GM19328 (cell line): Measurements from ENCODE around the gene FUS.
"Not testable (repeated sequence)": the region's sequence is repeated elsewhere in the genome, so short reads cannot be mapped to it uniquely, and the experiment has no call there.

Source experiments
- ATAC-seq: cut with Tn5 transposase; IDR thresholded peaks from one replicate; pipeline ENCODE4 v1.9.1; 2021; ENCODE audit warnings: mild to moderate bottlenecking, moderate library complexity; ENCODE audit not compliant: unreplicated experiment

FUS gene

GRCh38 chr16:31184888-31185287 is 4.9 kb downstream of the FUS start:
- ATAC-seq, result no peak

DNA sequence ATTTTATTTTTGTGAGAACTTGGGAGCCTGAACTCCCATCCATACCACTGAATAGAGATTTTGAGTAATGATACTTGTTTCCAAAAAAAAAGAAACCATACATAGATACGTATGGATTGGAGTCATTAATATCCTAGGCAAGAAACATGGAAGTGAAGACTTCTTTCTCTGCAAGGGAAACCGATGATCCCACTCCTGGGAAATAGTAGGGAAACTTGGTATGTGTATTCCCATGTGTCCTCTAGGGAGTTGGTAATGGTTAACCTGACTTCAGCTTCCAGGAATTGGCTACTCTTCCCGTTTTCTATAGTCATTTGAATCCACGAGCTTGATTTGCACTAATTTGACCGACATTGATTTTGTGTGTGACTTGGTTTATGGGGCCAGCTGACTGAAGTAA is 5.4 kb downstream of the FUS start:
- ATAC-seq, result no peak

GRCh38 chr16:31186176-31186575 is 6.2 kb downstream of the FUS start:
- no peak for ATAC-seq

DNA sequence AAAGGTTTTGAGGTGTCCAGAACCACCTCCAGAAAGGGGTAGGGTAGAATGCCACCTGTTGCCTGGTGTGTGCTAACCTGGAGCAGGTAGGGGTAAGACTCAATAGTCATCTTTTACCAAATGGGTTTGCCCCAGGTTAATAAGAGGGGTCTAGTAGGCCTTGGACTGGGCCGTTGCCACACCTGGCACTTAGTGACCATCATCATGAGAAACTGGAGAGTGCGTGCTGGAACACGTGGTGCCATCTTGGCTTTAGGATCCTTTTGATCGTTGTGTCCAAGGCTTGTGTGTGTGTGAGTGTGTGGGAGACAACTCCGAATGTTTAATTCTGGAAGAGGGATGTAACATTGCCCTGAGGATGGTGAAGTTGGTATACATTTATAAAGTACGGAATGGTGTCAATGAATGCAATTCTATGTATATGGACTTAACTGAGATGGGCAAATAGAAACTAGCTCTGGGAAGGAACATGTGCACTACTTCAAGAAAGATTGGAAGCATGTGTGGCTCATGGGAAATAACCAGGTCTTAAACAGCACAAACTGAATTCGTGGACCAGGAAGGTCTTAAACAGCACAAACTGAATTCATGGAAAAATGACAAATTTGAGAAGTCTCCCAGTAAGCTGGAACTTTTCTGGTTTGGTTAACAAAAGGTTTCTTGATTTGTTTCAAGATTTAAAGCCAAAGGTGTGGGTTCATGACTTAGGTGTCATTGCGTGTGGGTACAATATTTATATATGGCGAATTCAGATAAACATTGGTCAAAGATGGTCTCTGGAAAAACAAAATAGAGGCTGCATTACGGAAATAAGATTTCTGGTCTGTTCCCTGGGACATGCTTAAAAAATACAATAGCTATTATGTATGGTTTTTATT is 7.2 kb downstream of the FUS start:
- no peak for ATAC-seq

GRCh38 chr16:31187808-31188189 is 7.9 kb downstream of the FUS start:
- ATAC-seq, result no peak

DNA sequence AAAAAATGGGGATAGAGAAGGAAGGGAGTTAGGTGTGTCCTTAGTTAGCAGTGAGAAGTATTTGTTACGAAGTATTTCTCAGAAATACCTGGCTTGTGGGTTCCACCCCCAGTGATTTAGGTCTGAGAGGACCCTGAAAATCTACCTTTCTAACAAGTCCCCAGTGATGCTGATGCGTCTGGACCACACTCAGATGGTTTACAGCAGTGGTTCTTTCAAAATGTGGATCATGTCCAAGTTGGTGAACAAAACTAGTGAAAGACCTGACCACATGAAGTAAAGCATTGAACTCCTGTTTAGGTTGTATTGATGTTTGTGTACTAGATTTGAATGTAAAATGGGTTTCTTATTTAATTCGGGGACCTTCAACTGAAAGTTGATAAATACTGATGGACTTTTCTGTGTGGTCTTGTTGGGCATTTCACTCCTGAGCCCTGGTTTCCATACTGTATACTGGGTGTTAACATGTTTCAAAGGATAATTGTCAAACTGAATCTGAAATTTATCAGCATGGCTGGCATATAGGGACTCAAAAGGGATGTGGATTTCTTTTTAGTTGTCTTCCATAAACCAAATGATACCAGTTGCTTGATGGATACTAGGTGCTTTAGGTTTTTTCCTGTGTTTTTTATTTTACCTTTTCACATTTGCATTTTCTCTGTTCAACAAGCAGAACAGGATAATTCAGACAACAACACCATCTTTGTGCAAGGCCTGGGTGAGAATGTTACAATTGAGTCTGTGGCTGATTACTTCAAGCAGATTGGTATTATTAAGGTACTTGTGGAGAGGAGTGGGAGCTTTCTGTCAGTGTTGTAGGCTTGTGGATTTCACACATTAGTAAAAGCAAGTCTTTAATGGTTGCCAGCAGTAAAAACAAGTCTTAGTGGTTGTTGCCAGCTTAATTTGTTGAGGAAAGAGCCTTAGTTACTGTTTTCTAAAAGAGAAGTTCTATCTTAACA is 8.8 kb downstream of the FUS start:
- ATAC-seq, result no peak

DNA sequence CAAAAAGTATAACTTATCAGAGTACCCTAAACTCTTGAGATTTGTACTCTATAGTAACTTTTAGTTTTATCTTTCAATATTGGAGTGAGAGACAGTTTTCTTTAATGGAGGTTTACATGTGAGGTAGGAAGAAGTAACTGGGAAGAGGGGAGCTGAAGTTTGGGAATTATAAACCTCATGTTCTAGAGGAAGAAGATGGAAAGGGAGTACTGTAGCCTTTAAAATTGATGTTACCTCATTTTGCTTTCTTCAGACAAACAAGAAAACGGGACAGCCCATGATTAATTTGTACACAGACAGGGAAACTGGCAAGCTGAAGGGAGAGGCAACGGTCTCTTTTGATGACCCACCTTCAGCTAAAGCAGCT is 9.5 kb downstream of the FUS start:
- ATAC-seq, result no peak

- no peak for ATAC-seq
Measured at GRCh38 chr16:31190061-31190460, 10.1 kb downstream of the FUS start.

DNA sequence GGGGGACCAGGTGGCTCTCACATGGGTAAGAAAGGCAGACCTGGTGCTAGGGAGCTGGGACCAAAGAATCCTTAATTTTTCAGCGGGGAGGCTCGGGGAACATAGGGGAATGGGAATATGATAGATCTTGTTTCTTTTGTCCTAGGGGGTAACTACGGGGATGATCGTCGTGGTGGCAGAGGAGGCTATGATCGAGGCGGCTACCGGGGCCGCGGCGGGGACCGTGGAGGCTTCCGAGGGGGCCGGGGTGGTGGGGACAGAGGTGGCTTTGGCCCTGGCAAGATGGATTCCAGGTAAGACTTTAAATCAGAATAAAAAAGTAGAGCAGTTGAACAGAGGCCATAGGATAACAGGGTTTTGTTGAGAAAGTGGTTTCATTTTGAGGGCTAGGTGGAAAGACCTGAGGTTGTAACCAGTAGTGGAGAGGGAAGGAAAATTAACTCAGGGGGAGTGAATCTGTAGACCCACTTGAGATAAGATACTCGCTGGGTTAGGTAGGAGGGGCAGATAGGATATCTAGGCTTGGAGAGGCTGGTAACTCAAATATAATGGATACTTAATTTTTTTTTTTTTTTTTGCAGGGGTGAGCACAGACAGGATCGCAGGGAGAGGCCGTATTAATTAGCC is 11.0 kb downstream of the FUS start:
- ATAC-seq, result no peak

GRCh38 chr16:31191697-31192428 is 11.9 kb downstream of the FUS start:
- ATAC-seq, result no peak

- ATAC-seq, result no peak
Measured at GRCh38 chr16:31192856-31193642, 13.1 kb downstream of the FUS start.

DNA sequence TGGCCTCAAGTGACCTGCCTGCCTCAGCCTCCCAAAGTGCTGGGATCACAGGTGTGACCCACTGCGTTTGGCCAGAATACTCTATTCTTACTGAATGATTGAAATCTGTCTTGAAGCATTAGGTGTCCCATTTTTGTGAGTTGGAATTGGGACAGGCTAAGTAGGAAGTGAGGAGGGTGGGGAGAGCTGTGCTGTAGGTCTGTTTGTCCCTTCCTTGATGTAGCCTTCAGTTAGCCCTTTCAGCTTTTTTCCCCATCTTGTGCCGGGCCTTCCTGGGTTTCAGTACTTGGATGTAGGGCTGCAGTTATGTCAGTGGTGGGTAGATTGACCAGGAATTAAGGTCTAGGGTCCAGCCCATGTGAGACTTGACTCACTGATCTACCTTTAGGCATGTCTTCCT is 13.9 kb downstream of the FUS start:
- ATAC-seq, result no peak

GRCh38 chr16:31194898-31195297 is 15.0 kb downstream of the FUS start:
- ATAC-seq, result no peak

DNA sequence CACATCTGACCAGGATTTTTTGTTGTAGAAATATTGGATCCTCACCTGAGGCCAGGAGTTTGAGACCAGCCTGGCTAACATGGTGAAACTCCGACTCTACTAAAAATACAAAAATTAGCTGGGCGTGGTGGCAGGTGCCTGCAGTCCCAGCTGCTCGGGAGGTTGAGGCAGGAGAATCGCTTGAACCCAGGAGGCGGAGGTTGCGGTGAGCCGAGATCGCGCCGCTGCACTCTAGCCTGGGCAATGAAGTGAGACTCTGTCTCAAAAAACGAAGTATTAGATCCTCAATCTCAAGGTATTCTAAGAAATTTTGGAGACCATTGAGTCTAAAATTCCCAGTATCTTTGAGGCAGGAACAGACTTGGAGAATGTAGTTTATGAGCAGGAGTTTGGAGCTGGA is 15.9 kb downstream of the FUS start:
- not testable (repeated sequence) for ATAC-seq

DNA sequence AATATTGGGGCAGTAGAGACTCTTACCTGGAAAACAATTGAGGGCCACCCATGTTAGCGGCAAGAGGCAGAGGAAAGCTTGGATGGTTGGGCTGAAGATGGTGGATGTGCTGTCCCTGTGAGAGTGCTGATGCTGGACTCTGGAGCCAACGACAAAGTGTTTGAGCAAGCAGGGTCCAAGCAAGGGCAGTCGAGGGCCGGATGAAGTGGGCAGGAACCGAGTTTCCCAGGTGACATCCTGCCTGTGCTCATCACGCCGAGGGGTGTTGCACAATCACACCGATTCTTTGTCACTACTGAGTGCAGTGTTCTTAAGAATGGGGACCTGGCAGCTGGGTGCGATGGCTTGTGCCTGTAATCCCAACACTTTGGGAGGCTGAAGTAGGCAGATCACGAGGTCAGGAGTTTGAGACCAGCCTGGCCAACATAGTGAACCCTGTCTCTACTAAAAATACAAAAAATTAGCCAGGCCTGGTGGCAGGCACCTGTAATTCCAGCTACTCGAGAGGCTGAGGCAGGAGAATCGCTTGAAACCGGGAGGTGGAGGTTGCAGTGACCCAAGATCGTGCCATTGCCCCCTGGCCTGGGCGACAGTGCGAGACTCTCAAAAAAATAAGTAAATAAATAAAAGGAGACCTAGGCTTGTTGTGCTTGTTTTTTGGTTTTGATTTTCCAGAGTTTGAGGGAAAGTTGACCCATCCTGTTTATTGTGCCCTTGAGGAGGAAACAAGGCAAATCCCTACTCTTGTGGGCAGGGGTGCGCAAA is 16.6 kb downstream of the FUS start:
- ATAC-seq, result no peak

GRCh38 chr16:31198207-31198882 is 18.4 kb downstream of the FUS start:
- ATAC-seq, result no peak

DNA sequence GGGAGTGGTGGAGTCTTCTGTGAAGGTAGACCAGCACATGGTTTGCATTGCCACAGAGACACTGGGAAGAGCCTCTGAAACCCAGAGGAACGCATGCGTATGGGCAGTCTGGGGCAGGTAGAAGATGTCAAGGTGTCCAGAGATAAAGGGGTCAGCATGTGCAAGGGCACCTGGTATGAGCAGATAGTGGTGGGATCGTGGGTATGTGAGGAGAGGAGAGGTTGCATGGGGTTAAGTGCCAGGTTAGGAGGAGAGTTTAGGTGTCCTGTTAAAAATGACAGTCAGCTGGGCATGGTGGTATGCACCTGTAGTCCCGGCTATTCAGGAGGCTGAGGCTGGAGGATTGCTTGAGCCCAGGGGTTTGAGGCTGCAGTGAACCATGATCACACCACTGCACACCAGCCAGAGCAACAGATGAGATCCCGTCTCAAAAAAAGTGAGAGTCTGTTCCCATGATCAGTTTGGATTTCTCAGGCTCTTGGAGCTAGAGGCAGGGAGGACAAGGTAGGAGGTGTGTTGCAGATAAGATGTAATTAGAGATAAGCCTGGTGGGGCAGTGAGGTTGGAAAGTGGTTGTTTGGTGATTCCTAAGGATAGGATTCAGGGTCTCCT is 19.6 kb downstream of the FUS start:
- no peak for ATAC-seq

- not testable (repeated sequence) for ATAC-seq
Measured at GRCh38 chr16:31200111-31200510, 20.2 kb downstream of the FUS start.
